Activated CD8-positive, alpha-beta memory T cell treated with anti-CD3 and anti-CD28 coated beads, Interleukin-2, amount 10 ng/mL, durations not matched to agents 7 days and 5 days (primary cell): ENCODE results near the gene IQCM. TPM values are rescaled to one million over a fixed set of nuclear protein-coding genes. Genes with fewer than 3 reads are reported as not detected.

ENCODE experiments used
- ATAC-seq: fragments of 150-1000 bp; cut with Tn5 transposase; one replicate; pipeline ENCODE4 v1.10.0; 2021; ENCODE audit warnings: moderate library complexity
- CTCF ChIA-PET: fragments of 350-600 bp; sonication (Branson Sonifier 250); formaldehyde crosslinking; loops from one replicate; lab custom pipeline; 2021; ENCODE audit warnings: antibody characterized with exemption; lab: Charles Lee
- DNase-seq: peaks from one replicate; pipeline ENCODE4 v3.0.0-alpha.2; 2020
- H3K27ac Mint-ChIP-seq: one replicate; pipeline ENCODE4 v1.8.0; 2021; ENCODE audit warnings: mild to moderate bottlenecking, mixed read lengths
- H3K27me3 Mint-ChIP-seq: one replicate; pipeline ENCODE4 v1.8.0; 2021; ENCODE audit warnings: mixed read lengths
- H3K36me3 Mint-ChIP-seq: one replicate; pipeline ENCODE4 v1.8.0; 2021; ENCODE audit warnings: mild to moderate bottlenecking, mixed read lengths
- H3K4me1 Mint-ChIP-seq: one replicate; pipeline ENCODE4 v1.8.0; 2021; ENCODE audit warnings: mixed read lengths
- H3K4me3 Mint-ChIP-seq: one replicate; pipeline ENCODE4 v1.8.0; 2021; ENCODE audit warnings: mild to moderate bottlenecking, moderate library complexity, mixed read lengths
- H3K9me3 Mint-ChIP-seq: one replicate; pipeline ENCODE4 v1.8.0; 2022; ENCODE audit warnings: low read depth, mixed read lengths
- total RNA-seq, 2 experiments: library from RNA; stranded (reverse); gene quantifications; one replicate each; pipeline ENCODE4 v1.2.3, GENCODE V29; 2021

The IQCM gene, protein sequence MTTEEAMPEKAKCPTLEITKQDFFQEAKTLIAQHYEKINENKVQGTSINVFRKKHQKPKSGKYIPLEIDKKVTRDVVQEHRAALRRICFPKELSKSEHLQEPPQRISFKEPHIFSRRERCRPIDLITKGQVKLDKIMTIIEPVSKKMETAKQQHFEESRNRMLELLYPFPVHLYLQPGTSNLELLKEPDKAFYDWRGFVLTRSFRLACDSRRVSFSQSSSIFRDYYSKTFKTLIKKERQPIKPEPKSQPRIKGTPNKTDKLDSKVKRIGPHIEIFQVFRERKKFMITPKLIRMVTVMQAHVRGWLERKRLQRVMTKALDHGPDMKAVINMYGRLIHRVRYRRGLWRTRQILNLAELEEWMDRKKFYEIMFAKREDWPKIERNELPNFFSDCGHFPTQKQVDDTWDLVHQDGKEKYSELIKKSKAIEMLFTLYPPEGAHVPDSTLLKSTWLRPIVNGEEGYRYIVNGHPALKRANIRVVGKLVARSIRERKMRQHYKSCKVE
- total RNA-seq, result not detected

DNA sequence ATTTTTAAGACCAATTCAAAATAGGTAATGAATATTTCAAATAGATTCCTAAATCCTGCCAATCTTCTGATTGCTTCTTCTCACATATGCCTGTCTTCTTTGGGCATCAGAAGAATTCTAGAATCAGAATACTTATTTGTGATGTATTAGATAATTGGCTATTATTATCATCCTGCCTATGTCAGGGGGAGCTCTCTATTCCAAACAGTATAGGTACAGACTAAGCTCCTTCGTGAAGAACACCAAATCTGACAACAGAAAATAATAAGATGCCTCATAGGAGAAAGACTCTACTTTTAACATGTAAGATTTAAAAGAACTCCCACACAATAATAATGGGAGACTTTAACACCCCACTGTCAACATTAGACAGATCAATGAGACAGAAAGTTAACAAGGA lies at the start of gene IQCM:
TSS of gene IQCM (minus strand) at position 101 of the 400 bp plus-strand sequence. CDS start 73,152 bp downstream, outside the sequence.
- H3K4me1 Mint-ChIP-seq, result no peaks in the 10 kb centered on the region
- H3K4me3 Mint-ChIP-seq, result no peak within 1 kb of the TSS
- peaks cover 2% of the 10 kb centered on the region for H3K9me3 Mint-ChIP-seq
- no peak for DNase-seq
- H3K27ac Mint-ChIP-seq, result no peak within 1 kb of the TSS
- H3K27me3 Mint-ChIP-seq, result no peaks in the 10 kb centered on the region
- no peaks in the 10 kb centered on the region for H3K36me3 Mint-ChIP-seq
- CTCF ChIA-PET, result interaction anchor here (0.6 kb wide), 1 partner anchor 388 kb away, joined by 3 read pairs; no protein-coding TSS in a partner anchor
- no peak for ATAC-seq

DNA sequence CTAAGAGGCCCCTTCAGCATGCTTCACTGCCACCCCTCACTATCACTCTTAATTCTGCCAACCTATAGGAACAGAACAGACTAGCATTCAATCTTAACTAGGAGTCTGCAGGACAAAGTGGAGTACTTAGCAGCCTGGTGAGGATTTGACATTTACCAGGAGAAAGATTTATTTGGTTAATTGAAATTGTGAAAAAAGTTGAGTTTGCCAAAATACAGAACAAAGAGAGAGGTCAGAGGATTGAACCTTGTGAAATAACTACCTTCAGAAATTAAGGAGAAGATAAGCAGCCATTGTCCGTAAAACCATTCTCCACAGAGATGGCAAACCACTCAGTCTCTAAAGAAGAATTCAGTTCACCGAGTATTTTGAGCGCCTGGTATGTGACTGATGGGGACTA lies 41.8 kb upstream of the IQCM start:
- Mint-ChIP-seq H3K4me3 (no peak overlapping the region), H3K4me1 (no peaks in the 10 kb centered on the region), H3K36me3 (no peaks in the 10 kb centered on the region), H3K27me3 (no peaks in the 10 kb centered on the region), H3K9me3 (no peaks in the 10 kb centered on the region), H3K27ac (no peak overlapping the region)
- no peak for ATAC-seq
- CTCF ChIA-PET, result no interaction called here
- DNase-seq, result no peak

DNA sequence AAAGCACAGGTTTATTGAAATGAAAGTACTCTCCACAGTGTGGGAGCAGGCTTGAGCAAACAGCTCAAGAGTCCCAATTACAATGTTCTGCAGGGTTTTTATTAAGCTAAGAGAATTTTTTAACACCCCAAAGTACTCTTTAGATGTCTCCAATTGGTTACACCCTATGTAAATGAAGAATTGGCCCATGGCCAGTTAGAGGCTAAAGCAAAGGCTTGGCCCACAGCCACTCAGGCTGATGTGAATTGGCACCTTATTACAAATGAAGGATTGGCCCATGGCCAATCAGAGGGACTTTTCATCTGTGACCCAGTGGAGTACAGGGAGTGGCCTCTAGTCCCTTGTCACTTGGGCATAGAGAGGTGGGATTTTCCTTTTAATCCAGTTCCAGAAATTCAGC lies 30.1 kb upstream of the IQCM start:
- no peak for ATAC-seq
- Mint-ChIP-seq H3K4me1 (no peaks in the 10 kb centered on the region), H3K9me3 (no peaks in the 10 kb centered on the region), H3K27me3 (no peaks in the 10 kb centered on the region), H3K36me3 (no peaks in the 10 kb centered on the region), H3K27ac (no peak overlapping the region), H3K4me3 (no peak overlapping the region)
- no peak for DNase-seq
- CTCF ChIA-PET, result no interaction called here

DNA sequence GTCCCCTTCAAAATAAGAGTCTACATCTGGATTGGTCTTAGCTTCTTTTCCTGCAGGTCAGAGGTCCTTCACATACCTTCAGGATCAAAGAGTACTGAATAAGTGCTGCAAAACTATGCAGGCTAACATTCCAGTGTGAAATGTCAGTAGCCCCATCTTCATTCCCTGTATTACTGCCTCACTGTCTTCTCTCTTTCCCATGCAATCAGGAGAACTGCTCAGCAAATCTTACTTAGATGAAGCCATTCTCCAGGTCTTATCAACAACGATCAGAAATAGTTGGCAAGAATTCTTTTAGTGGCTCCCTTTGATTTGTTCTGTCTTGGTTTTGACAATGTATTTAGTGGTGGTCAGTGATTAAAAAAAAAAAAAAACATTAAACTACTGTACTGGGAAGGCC lies 26.0 kb upstream of the IQCM start:
- ATAC-seq (no peak), DNase-seq (no peak)
- no peak overlapping the region for H3K27ac Mint-ChIP-seq
- no peaks in the 10 kb centered on the region for H3K9me3 Mint-ChIP-seq
- H3K4me1 Mint-ChIP-seq, result no peaks in the 10 kb centered on the region
- no peak overlapping the region for H3K4me3 Mint-ChIP-seq
- CTCF ChIA-PET, result no interaction called here
- H3K36me3 Mint-ChIP-seq, result no peaks in the 10 kb centered on the region
- H3K27me3 Mint-ChIP-seq, result no peaks in the 10 kb centered on the region

DNA sequence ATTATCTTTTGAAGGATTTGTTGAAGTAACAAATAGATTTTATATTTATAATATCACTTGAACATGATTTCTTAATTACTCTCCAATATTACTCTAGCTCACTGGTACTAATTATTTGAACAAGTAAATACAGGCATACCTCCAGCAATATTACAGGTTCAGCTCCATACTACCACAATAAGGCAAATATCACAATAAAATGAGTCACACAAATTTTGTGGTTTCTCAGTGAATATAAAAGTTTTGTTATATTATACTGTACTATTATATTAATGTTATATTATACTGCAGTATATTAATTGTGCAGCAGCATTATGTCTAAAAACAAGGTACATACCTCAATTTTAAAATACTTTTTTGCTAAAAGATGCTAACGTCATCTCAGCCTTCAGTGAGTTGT lies 22.4 kb upstream of the IQCM start:
- Mint-ChIP-seq H3K36me3 (no peaks in the 10 kb centered on the region), H3K27me3 (no peaks in the 10 kb centered on the region), H3K9me3 (no peaks in the 10 kb centered on the region), H3K4me3 (no peak overlapping the region), H3K4me1 (no peaks in the 10 kb centered on the region), H3K27ac (no peak overlapping the region)
- CTCF ChIA-PET, result no interaction called here
- DNase-seq, result no peak
- no peak for ATAC-seq

DNA sequence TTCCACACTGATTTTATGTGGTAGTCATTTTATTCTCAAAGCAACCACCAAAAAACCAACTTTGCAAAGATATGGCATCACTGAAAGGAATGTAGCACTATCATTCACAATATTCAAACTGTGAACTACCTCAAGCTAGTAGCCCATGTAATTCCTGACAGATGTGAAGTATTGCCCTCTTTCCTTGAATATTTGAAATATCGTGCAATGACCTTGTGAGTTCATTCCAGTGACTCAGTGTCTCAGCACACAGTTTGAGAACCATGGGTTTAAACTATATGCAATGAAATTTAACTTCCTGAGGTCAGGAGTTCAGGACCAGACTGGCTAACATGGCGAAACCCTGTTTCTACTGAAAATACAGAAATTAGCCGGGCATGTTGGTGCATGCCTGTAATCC lies 20.9 kb upstream of the IQCM start:
- no peak for ATAC-seq
- no peaks in the 10 kb centered on the region for H3K27me3 Mint-ChIP-seq
- no peak for DNase-seq
- CTCF ChIA-PET, result no interaction called here
- no peak overlapping the region for H3K4me3 Mint-ChIP-seq
- H3K4me1 Mint-ChIP-seq, result no peaks in the 10 kb centered on the region
- no peaks in the 10 kb centered on the region for H3K9me3 Mint-ChIP-seq
- no peaks in the 10 kb centered on the region for H3K36me3 Mint-ChIP-seq
- H3K27ac Mint-ChIP-seq, result no peak overlapping the region

DNA sequence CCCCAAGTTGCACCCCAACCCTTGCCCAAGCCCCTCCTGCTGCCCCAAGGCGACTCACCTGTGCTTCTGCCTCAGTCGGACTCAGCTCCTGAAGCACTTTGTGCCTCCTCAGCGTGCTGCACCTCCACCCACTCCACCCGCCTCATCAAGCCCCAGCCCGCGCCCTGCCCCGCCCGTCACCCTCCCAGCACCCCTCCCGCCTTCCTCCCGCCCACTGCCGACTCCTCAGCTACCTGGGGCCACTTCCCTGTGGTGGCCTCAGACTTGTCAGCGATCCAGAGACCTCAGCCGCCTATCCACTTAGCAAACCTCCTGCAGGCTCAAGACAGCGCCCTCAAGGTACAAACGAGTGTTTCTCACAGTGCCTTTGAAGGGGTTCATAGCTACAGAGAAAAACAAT lies 19.6 kb upstream of the IQCM start:
- H3K9me3 Mint-ChIP-seq, result no peaks in the 10 kb centered on the region
- CTCF ChIA-PET, result no interaction called here
- no peak for ATAC-seq
- no peak overlapping the region for H3K27ac Mint-ChIP-seq
- no peaks in the 10 kb centered on the region for H3K36me3 Mint-ChIP-seq
- DNase-seq, result no peak
- no peak overlapping the region for H3K4me3 Mint-ChIP-seq
- no peaks in the 10 kb centered on the region for H3K4me1 Mint-ChIP-seq
- no peaks in the 10 kb centered on the region for H3K27me3 Mint-ChIP-seq

DNA sequence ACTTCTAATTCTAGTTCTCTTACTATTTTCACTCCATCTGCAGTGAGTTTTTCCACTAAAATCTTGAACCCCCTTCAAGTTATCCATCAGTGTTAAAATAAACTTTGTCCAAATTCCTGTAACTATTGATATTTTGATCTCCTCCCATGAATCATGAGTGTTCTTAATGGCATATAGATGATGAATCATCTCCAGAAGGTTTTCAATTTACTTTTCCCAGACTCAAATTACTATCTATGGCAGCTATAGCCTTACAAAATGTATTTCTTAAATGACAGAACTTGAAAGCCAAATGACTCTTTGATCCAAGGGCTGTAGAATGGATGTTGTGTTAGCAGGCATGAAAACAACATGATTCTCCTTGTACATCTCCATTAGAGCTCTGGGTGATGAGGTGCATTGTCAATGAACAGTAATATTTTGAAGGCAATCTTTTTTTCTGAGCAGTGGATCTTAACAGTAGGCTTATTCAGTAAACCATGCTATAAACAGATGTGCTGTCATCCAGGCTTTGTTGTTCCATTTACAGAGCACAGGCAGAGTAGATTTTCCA lies 16.1 kb upstream of the IQCM start:
- no peak for ATAC-seq
- no peak overlapping the region for H3K27ac Mint-ChIP-seq
- H3K4me1 Mint-ChIP-seq, result no peaks in the 10 kb centered on the region
- CTCF ChIA-PET, result no interaction called here
- no peak for DNase-seq
- no peaks in the 10 kb centered on the region for H3K9me3 Mint-ChIP-seq
- H3K36me3 Mint-ChIP-seq, result no peaks in the 10 kb centered on the region
- no peak overlapping the region for H3K4me3 Mint-ChIP-seq
- no peaks in the 10 kb centered on the region for H3K27me3 Mint-ChIP-seq

DNA sequence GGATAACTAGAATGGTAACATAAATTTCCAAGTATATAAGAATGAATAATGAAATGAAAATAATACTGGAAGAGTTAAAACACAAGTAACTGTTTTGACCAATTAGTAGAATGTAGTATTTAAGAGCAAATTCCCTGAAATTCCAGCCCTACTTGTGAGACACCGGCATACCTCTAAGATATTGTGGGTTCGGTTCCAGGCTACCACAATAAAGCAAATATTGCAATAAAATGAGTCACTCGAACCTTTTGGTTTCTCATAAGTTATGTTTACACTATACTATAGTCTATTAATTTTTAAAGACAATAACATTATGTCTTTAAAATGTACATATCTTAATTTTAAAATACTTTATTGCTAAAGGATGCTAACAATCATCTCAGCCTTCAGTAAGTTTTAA lies 15.2 kb upstream of the IQCM start:
- ATAC-seq, result no peak
- CTCF ChIA-PET, result no interaction called here
- no peaks in the 10 kb centered on the region for H3K36me3 Mint-ChIP-seq
- H3K4me3 Mint-ChIP-seq, result no peak overlapping the region
- no peak overlapping the region for H3K27ac Mint-ChIP-seq
- H3K9me3 Mint-ChIP-seq, result no peaks in the 10 kb centered on the region
- H3K4me1 Mint-ChIP-seq, result no peaks in the 10 kb centered on the region
- no peaks in the 10 kb centered on the region for H3K27me3 Mint-ChIP-seq
- no peak for DNase-seq

DNA sequence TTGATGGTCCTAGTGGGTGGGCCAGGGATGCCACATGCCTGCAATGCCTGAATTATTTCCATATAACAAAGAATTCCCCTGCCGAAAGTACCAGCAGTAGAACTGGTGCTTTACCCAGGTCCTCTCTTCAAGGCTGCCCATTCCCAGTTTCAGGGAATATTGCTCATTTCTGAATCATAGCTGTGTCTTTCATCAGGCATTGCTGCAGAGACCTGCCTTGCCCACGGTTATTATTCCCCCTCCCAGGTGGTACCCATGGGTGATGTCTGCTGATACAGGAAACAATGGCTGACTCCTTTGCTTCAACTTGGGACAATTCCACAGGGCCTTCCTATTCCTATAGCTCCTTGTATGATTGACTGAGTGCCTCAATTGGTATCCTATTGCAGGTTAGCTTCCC lies 9.7 kb upstream of the IQCM start:
- Mint-ChIP-seq H3K4me1 (no peaks in the 10 kb centered on the region), H3K4me3 (no peak overlapping the region), H3K9me3 (no peaks in the 10 kb centered on the region), H3K27me3 (no peaks in the 10 kb centered on the region), H3K27ac (no peak overlapping the region), H3K36me3 (no peaks in the 10 kb centered on the region)
- no peak for ATAC-seq
- CTCF ChIA-PET, result no interaction called here
- DNase-seq, result no peak

DNA sequence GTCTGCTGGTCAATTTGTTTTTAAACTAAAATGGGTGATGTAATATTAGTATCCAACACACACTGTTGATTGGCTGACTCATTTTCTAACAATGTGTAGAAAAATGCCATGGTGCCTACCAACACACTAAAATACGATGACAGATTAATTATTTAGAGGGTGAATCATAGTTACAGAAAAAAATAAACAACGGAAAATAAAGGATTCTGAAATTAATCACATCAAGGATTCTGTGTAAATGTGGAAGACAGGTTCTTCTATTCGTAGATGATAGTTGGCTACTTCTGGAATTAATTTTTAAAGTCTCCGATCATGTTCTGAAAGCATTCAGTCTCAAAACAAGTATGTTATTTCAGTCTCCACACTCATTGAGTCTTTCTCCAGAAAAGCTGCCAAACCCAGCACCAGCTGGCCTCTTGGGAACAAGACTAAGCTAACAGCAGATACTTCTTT lies 8.2 kb upstream of the IQCM start:
- CTCF ChIA-PET, result no interaction called here
- Mint-ChIP-seq H3K9me3 (peaks cover 2% of the 10 kb centered on the region), H3K36me3 (no peaks in the 10 kb centered on the region), H3K27me3 (no peaks in the 10 kb centered on the region), H3K27ac (no peak overlapping the region), H3K4me1 (no peaks in the 10 kb centered on the region), H3K4me3 (no peak overlapping the region)
- ATAC-seq (no peak), DNase-seq (no peak)

DNA sequence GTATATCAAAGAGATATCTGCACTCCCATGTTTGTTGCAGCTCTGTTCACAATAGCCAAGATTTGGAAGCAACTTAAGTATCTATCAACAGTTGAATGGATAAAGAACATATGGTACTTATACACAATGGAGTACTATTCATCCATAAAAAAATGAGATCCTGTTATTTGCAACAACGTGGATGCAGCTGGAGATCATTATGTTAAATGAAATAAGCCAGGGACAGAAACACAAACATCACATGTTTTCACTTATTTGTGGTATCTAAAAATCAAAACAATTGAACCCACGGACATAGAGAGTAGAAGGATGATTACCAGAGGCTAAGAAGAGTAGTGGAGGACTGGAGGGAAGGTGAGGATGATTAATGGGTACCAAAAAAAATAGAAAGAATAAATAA lies 14.2 kb downstream of the IQCM start:
- DNase-seq (no peak), ATAC-seq (no peak)
- Mint-ChIP-seq H3K27me3 (no peaks in the 10 kb centered on the region), H3K36me3 (no peaks in the 10 kb centered on the region), H3K27ac (no peak overlapping the region), H3K9me3 (no peaks in the 10 kb centered on the region), H3K4me3 (no peak overlapping the region), H3K4me1 (no peaks in the 10 kb centered on the region)
- CTCF ChIA-PET, result no interaction called here

DNA sequence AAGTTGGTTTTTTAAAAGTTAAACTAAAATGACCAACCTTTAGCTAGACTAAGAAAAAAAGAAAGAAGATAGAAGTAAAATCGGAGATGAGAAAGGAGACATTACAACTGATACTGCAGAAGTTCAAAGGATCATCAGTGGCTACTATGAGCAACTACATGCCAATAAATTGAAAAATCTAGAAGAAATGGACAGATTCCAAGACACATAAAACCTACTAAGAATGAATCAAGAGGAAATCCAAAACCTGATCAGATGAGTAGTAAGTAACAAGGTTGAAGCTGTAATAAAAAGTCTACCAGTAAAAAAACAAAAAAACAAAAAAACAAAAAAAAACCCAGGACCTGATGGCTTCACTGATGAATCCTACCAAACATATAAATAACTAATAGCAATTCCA lies 16.1 kb downstream of the IQCM start:
- Mint-ChIP-seq H3K36me3 (no peaks in the 10 kb centered on the region), H3K4me1 (no peaks in the 10 kb centered on the region), H3K4me3 (no peak overlapping the region), H3K27ac (no peak overlapping the region), H3K9me3 (no peaks in the 10 kb centered on the region), H3K27me3 (no peaks in the 10 kb centered on the region)
- DNase-seq (no peak), ATAC-seq (no peak)
- CTCF ChIA-PET, result no interaction called here

DNA sequence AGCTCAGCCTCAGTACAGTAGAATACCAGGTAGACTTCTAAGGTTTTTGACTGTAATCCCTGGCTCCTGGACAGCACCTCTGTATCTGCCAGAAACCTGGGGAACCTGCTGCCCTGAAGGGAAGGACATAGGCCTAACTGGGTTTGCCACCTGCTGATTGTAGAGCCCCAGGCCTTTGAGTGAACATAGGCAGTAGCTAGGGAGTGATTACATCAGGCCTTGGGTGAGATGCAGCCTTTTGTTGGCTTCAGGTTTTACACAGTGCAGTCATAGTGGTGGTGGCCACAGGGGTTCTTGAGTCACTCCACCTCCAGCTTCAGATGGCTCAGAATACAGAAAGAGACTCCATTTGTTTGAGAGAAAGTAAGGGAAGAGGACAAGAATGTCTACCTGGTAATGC lies 19.3 kb downstream of the IQCM start:
- Mint-ChIP-seq H3K27me3 (no peaks in the 10 kb centered on the region), H3K9me3 (peaks cover 2% of the 10 kb centered on the region), H3K36me3 (no peaks in the 10 kb centered on the region), H3K4me1 (no peaks in the 10 kb centered on the region), H3K27ac (no peak overlapping the region), H3K4me3 (no peak overlapping the region)
- no peak for DNase-seq
- no peak for ATAC-seq
- CTCF ChIA-PET, result no interaction called here
